Stimulated activated naive CD4-positive, alpha-beta T cell treated with Interleukin-2 at 50 U/mL for 16 hours (primary cell): ENCODE results near the gene PTPRA.
"Not testable (repeated sequence)": the region's sequence is repeated elsewhere in the genome, so short reads cannot be mapped to it uniquely, and the experiment has no call there.

Source experiments
- DNase-seq: peaks from one replicate; lab custom pipeline; 2025; lab: John Stamatoyannopoulos, UW

Gene PTPRA

DNA sequence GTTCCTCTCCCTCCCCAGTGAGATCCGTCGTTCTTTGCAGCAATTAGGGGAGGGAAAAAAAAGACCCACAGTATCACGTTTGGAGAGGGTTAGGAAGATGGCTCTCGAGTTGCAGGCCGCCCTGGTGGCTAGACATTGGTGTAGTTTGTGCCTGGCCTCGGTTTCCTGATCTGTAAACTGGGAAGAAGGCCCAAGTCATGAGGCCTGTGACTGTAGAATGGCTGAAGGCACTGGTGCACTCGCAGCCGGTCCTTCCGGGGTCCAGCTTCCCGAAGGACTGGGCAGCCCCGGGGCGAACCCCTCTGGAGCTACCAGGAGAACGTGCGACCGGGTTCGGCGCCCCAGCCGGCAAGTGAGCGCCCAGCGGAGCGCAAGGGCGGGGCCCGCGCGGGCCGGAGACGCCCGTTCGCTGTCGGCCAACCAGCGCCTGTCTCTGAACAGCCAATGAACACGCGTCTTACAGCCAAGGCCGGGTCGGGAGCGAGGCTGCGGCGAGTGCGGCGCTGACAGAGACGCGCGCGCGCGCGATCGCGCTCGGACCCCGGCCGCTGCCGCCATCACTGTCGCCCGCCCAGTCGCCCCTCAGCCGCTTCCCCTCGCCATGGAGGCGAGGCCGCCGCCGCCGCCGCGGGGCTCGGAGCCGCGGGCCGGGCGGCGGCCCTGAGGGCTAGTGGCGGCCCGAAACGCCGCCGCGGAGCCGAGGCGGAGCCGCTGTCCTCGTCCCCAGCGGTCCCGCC is at the start of gene PTPRA:
PTPRA (plus strand) TSS at position 472 of the 737 bp plus-strand sequence. CDS start 90,797 bp downstream, outside the sequence.
- peak; percentile 86 for DNase-seq

DNA sequence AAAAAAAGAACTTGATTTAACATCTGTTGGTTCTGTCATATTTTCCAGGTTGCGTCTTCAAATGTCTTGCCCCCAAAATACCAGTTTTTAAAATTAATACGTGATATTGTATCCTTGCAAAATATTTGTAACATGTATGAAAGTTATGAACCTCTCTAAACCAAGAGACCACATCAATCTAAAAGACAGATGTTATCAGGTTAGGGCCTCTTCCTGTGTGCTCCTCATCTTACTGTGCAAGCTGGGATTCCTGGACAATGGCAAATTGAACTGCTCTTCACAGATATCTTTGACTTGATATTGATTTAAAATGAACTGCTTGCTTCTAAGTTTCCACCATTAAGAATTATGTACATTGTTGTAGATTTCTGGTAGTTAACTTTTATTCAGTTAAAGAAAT is 47.5 kb upstream of the PTPRA start:
- no peak for DNase-seq

- DNase-seq, result no peak
Measured at GRCh38 chr20:2826655-2827054, 46.6 kb upstream of the PTPRA start.

DNA sequence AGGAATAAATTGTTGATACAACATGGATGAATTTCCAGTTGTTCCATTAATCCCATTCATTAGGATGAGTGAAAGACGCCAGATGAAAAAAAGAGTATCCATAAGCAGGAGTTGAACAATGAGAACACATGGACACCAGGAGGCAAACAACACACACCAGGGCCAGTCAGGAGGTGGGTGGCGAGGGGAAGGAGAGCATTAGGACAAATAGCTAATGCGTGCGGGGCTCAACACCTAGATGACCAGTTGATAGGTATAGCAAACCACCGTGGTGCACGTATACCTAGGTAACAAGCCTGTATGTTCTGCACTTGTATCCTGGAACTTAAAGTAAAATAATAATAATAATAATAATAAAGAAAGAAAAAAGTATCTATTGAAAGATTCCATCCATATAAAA is 43.9 kb upstream of the PTPRA start:
- no peak for DNase-seq

DNA sequence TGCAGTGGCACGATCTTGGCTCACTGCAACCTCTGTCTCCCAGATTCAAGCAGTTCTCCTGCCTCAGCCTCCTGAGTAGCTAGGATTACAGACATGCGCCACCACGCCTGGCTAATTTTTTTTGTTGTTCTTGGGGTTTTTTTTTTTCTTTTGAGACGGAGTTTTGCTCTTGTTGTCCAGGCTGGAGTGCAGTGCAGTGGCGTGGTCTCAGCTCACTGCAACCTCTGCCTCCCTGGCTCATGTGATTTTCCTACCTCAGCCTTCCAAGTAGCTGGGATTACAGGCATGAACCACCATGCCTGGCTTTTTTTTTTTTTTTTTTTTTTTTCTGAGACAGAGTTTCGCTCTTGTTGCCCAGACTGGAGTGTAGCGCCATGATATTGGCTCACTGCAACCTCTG is 42.1 kb upstream of the PTPRA start:
- DNase-seq, result not testable (repeated sequence)

DNA sequence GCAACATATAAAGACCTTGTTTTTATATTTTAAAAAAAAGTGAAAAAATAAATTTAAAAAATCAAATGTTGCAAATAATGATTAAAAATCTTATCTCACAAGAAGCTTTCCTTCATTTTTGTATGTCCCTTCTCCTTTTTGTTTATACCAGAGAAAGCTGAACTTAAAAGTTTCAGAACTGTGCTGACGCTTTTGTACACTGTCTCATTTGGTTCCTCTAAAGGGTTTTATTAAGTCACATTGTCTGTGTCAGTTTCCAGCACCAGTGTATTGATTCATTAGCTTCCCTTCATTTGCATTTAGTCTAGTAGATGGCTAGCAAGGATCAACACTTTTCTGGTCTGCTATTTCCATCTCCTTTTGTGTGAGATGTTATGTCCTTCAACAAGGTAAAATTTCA is 39.5 kb upstream of the PTPRA start:
- no peak for DNase-seq

DNA sequence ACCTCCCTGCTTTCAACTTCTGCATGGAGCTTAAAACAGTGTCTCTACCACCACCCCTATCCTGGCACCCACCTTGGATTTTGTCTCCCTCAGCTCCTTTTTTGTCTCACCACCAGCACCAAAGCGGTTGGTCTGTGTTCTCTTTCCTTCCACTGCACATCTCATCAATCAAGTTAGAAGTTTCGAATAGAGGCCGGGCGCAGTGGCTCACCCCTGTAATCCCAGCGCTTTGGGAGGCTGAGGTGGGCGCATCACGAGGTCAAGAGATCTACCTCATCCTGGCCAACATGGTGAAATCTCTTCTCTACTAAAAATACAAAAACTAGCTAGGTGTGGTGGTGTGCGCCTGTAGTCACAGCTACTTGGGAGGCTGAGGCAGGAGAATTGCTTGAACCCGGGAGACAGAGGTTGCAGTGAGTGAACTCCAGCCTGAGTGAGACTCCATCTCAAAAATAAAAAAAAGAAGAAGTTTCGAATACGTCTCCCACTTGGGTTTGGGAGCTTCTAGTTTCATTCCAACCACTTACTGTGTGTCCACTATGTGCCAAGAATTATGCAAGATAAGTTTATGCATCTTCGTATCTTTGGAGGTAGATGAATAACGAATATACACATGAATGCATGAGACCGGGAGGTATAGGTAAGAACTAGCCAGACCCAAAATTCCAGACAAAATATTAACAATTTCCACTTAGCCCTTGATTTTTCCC is 38.7 kb upstream of the PTPRA start:
- no peak for DNase-seq

- no peak for DNase-seq
Measured at GRCh38 chr20:2835331-2835796, 37.9 kb upstream of the PTPRA start.

- no peak for DNase-seq
Measured at GRCh38 chr20:2836035-2836434, 37.2 kb upstream of the PTPRA start.

DNA sequence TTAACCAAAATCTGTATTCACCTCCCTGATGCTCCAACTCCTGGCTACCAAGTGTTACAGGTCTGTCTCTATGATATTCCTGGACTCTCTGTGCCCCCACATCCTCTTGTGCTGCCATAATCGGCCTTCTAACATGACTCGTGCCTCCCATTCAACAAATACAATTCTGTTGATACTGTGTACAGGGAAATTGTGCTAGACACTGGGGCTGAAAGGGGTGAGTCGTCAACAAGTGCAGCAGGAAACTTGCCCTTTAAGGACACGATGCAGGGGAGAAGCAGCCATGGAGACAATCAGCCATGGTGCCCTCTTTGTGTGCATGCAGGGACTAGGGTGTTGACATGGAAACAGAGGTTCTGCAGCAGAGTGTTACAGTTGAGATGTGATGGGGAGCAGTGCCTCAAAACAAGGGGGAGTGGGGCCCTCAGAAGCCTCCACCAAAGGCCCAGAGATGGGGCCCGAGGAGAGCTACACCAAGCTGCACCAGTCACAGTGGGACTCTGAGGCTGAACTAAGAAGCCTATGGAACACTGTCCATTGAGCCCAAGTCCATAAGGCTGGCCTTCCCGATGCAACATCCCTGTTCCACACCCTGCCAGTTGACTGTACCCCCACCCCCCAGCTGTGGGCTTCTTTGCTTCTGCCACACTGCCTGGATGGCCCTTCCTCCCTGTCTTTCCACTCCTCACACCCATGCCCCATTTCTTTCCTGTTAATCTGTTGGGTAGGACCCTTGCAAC is 35.9 kb upstream of the PTPRA start:
- DNase-seq, result no peak

DNA sequence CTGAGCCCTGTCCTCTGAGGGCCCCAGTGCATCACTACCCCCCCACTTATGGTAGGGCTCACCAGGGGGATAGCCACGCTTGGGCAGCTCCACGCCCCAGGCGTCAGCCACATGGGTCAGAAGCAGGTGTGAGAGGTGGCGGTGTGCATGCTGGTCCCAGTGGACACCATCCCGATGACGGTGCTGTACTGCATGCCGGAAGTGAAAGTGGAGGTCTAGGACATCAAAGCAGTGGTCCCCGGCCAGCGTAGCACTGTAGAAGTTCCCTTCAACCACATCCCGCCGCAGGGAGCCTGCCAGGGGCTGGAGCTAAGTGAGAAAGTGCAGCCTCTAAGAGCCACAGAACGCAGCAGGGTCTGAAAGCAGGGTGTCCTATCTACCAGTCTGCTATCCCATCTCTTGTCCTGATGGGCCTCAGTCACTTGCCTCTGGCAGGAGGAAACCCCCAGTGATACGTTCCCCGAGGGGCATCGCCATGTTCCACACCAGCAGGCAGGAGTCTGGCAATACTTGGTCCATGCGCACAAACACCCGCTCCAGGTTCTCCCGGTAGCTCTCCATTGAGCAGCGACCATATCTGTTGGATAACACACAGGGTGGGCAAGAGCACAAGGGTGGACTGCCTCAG is 35.0 kb upstream of the PTPRA start:
- no peak for DNase-seq

GRCh38 chr20:2838847-2839671 is 34.2 kb upstream of the PTPRA start:
- no peak for DNase-seq

DNA sequence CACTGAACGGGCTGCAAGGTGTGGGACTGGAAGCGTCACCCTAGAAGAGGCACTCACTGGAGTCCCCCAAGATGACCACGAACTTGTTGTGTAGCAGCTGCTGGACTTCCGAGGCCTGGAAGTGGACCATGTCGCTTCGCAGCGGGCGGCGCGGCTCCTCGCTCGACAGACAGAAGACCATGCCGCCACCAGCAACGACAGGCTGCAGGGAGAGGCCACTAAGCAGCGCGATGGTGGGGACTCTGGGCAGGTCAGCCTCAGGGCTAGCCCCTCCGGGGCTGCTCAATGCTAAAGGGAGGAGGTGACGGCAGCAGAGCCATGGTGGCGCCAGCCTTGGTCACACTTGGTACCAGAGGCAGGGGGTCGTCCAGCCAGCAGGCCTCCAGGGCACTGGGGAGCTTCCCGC is 33.5 kb upstream of the PTPRA start:
- no peak for DNase-seq

GRCh38 chr20:2840138-2840966 is 32.9 kb upstream of the PTPRA start, which contains the start of the genes PCED1A and VPS16:
TSS of gene PCED1A (minus strand) at chr20:2840655. CDS start at chr20:2839912, 743 bp downstream.
TSS of gene VPS16 (plus strand) at chr20:2840745. CDS start at chr20:2840775, 30 bp downstream.
- DNase-seq, result peak; percentile 87

GRCh38 chr20:2840967-2841531 is 32.2 kb upstream of the PTPRA start:
- peak; percentile 23 for DNase-seq

- DNase-seq, result no peak
Measured at GRCh38 chr20:2845607-2846006, 27.7 kb upstream of the PTPRA start.

DNA sequence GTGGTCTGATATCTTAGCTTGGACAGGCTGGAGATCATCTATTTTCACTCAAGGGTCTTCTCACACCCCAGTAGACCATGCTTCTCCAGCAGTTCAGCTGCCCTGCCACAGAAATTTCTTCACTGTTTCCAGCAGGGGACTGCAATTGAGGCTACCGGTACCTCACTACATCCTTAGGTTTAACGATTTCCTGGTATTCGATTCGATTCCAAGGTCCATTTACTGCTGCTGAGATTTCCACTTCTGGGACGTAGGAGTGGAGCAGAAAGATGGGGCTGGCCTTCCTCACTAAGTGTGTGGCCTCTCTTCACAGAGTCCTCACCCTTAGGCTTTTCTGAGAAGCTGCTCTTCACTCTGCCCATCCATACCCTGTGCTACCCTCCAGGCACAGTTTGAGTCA is 26.6 kb upstream of the PTPRA start:
- no peak for DNase-seq

- no peak for DNase-seq
Measured at GRCh38 chr20:2847802-2848201, 25.5 kb upstream of the PTPRA start.

GRCh38 chr20:2849529-2849928 is 23.8 kb upstream of the PTPRA start:
- no peak for DNase-seq

GRCh38 chr20:2851086-2851485 is 22.2 kb upstream of the PTPRA start:
- DNase-seq, result no peak
